Measurements from ENCODE around the gene PITPNM3. TPM values are rescaled to one million over a fixed set of nuclear protein-coding genes. Genes with fewer than 3 reads are reported as not detected.

The PITPNM3 gene
- total and polyA plus RNA-seq, 2 of the 13 experiments (the other 11 are each of a cell fraction or from before 2014, with no cell fraction given), result 0.13 to 0.29 TPM

- Histone ChIP-seq H3K79me2 (ENCODE audit: insufficient read depth, low read length) (no peaks in the 10 kb centered on the region), H3K4me1 (ENCODE audit: insufficient read depth, low read length) (no peaks in the 10 kb centered on the region), H3K27ac (ENCODE audit: extremely low read length, insufficient read depth, low read length) (no peak overlapping the region), H3K9ac (ENCODE audit: insufficient read depth, low read depth, low read length) (no peak overlapping the region), H3K4me3 (replicated peaks in 1 of 3; ENCODE audit: insufficient read depth in 1 of 3, low read depth in 2 of 3, low read length in 3 of 3) (no peak overlapping the region), H2AFZ (ENCODE audit: low read length) (no peak overlapping the region), H4K20me1 (ENCODE audit: insufficient read depth, low read length) (no peaks in the 10 kb centered on the region), H3K36me3 (replicated peaks in 1 of 2; ENCODE audit: control insufficient read depth in 1 of 2, insufficient read depth in 2 of 2, low read length in 2 of 2) (no peaks in the 10 kb centered on the region), H3K9me3 (ENCODE audit: low read length) (no peaks in the 10 kb centered on the region), H3K4me2 (ENCODE audit: low read depth, low read length) (no peak overlapping the region), H3K27me3 (ENCODE audit: control insufficient read depth in 1 of 2, insufficient read depth in 2 of 2, low read length in 2 of 2) (no peaks in the 10 kb centered on the region; a peak in 1 of 5 replicates)
- intact Hi-C loops (cut with micrococcal nuclease; ENCODE audit: unreplicated experiment) (no loop called here), in situ Hi-C loops (cut with HindIII; ENCODE audit: extremely low pct_ligation_motif_present, low pct_unique_long_range_greater_than_20kb) (no loop called here)
- ChIA-PET CTCF (ENCODE audit: low intra/inter-chr PET ratio, low total read pairs) (no interaction called here), POLR2A (no interaction called here)
- FAIRE-seq (no peak), DNase-seq (ENCODE audit: low spot score) (no peak), ATAC-seq (no peak)
- BruUV-seq (replicated peaks), result no TSS peak
- TF ChIP-seq ZNF230 (CRISPR knock-in tag; IDR thresholded peaks at IDR 0.05), result no peak
- TF ChIP-seq PPARG (CRISPR knock-in tag; conservative IDR thresholded peaks at IDR 0.05), result no peak
- TF ChIP-seq MAZ (IDR thresholded peaks at IDR 0.05; ENCODE audit: borderline replicate concordance, low read depth, low read length), result no peak
- TF ChIP-seq MAZ (CRISPR knock-in tag; IDR thresholded peaks at IDR 0.05; ENCODE audit: low read depth), result no peak
- no peak for TF ChIP-seq PCBP2 (optimal IDR thresholded peaks at IDR 0.05; ENCODE audit: low read depth, low read length, poor library complexity, severe bottlenecking)
- TF ChIP-seq FIP1L1 (IDR thresholded peaks at IDR 0.05; ENCODE audit: borderline replicate concordance, insufficient read depth, low read depth, low read length), result no peak
- TF ChIP-seq TAF1 (CRISPR knock-in tag; IDR thresholded peaks at IDR 0.05), result no peak
- no peak for TF ChIP-seq PITX1 (CRISPR knock-in tag; IDR thresholded peaks at IDR 0.05)
- TF ChIP-seq ZNF678 (CRISPR knock-in tag; IDR thresholded peaks at IDR 0.05), result no peak
- TF ChIP-seq FOXK2 (IDR thresholded peaks at IDR 0.05), result no peak
- TF ChIP-seq KDM1A (CRISPR knock-in tag; IDR thresholded peaks at IDR 0.05), result no peak
- 24% methylated on average over 11 of the region's 15 CpGs for WGBS (ENCODE audit: low lambda C conversion rate)
Measured at GRCh38 chr17:6495450-6496115, 60.8 kb downstream of the PITPNM3 start.

Measured in HepG2 (cell line).